HepG2 (cell line): ENCODE data around the gene ITIH3.

Experiments
- FOXA1 ChIP-seq, 2 experiments: fragments of 450-650 bp in 1 of 2; sonication (generic) in 1 of 2; formaldehyde crosslinking in 1 of 2; IDR thresholded peaks; 2 replicates each; pipeline versions ENCODE4 v1.4.0 to v1.6.1; 2016 to 2020; ENCODE audit warnings: missing genetic modification reagents in 1 of 2
- GATAD2A ChIP-seq: IDR thresholded peaks from 2 replicates; pipeline ENCODE4 v1.6.1; 2016
- JUN ChIP-seq: sonication (generic); formaldehyde crosslinking; IDR thresholded peaks from 2 replicates; pipeline ENCODE4 v1.4.0; 2020; ENCODE audit warnings: mild to moderate bottlenecking, missing genetic modification reagents
- KLF13 ChIP-seq: sonication (generic); formaldehyde crosslinking; IDR thresholded peaks from 2 replicates; pipeline ENCODE4 v1.4.0; 2020; ENCODE audit warnings: mild to moderate bottlenecking, missing genetic modification reagents
- MAFG ChIP-seq: sonication (generic); formaldehyde crosslinking; IDR thresholded peaks from 2 replicates; pipeline ENCODE4 v1.5.1; 2020; ENCODE audit warnings: mild to moderate bottlenecking, missing genetic modification reagents
- NBN ChIP-seq: fragments of 450-650 bp; conservative IDR thresholded peaks from 2 replicates; pipeline ENCODE4 v1.6.1; 2017
- NPAS2 ChIP-seq: sonication (generic); formaldehyde crosslinking; IDR thresholded peaks from 2 replicates; pipeline ENCODE4 v1.8.0; 2022; ENCODE audit warnings: mild to moderate bottlenecking, missing genetic modification reagents, borderline replicate concordance
- PRPF4 ChIP-seq: fragments of 200-400 bp; formaldehyde crosslinking; IDR thresholded peaks from 2 replicates; pipeline ENCODE4 v1.6.1; 2016; ENCODE audit warnings: low read length, low read depth; ENCODE audit not compliant: poor library complexity, severe bottlenecking
- SIN3A ChIP-seq: IDR thresholded peaks from 2 replicates; pipeline ENCODE4 v1.6.1; 2011; ENCODE audit warnings: low read depth, mild to moderate bottlenecking, control low read depth, low read length, borderline replicate concordance
- TF ChIP-seq, protein P1 (sequence below): sonication (generic); formaldehyde crosslinking; IDR thresholded peaks from 2 replicates; pipeline ENCODE4 v1.4.0; 2020; ENCODE audit warnings: missing genetic modification reagents
- TF ChIP-seq, protein P2 (sequence below), 2 experiments: IDR thresholded peaks; 2 replicates each; pipeline ENCODE4 v1.6.1; 2011 to 2012; ENCODE audit warnings: low read length in 2 of 2, borderline replicate concordance in 1 of 2, low read depth in 1 of 2, mild to moderate bottlenecking in 1 of 2, moderate library complexity in 1 of 2
- TF ChIP-seq, protein P3 (sequence below): IDR thresholded peaks from 2 replicates; pipeline ENCODE4 v1.6.1; 2012; ENCODE audit warnings: low read length, improper control_type of control experiment

DNA sequence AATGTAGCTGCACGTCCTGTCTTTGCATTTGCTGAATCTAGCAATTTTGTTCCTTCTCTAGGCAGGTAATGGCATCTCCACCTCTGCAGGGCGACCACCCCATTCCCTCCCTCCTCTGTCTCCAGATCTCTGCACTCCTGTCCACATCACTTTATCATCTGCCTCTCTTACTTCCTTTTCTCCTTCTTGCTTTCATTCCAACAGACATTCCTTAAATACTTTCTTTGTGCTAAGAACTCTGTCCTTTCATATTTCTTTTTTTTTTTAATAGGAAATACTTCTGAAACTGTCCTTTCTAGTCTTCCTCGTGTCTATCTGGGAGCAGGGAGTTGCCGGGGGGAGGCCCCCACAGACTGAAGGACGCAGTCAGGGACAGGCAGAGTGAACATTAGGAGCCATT is 7.2 kb downstream of the ITIH3 start:
- TF ChIP-seq, protein P1, sequence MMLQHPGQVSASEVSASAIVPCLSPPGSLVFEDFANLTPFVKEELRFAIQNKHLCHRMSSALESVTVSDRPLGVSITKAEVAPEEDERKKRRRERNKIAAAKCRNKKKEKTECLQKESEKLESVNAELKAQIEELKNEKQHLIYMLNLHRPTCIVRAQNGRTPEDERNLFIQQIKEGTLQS (CRISPR knock-in tag) = no peak
- TF ChIP-seq KLF13 (CRISPR knock-in tag) (no peak), MAFG (CRISPR knock-in tag) (no peak), SIN3A (no peak), JUN (no peak), PRPF4 (no peak), GATAD2A (CRISPR knock-in tag) (no peak), FOXA1 (IDR thresholded peaks at IDR 0.05) (no peak), FOXA1 (CRISPR knock-in tag; IDR thresholded peaks at IDR 0.05) (no peak), NBN (no peak), NPAS2 (CRISPR knock-in tag) (no peak)
- TF ChIP-seq, protein P2, sequence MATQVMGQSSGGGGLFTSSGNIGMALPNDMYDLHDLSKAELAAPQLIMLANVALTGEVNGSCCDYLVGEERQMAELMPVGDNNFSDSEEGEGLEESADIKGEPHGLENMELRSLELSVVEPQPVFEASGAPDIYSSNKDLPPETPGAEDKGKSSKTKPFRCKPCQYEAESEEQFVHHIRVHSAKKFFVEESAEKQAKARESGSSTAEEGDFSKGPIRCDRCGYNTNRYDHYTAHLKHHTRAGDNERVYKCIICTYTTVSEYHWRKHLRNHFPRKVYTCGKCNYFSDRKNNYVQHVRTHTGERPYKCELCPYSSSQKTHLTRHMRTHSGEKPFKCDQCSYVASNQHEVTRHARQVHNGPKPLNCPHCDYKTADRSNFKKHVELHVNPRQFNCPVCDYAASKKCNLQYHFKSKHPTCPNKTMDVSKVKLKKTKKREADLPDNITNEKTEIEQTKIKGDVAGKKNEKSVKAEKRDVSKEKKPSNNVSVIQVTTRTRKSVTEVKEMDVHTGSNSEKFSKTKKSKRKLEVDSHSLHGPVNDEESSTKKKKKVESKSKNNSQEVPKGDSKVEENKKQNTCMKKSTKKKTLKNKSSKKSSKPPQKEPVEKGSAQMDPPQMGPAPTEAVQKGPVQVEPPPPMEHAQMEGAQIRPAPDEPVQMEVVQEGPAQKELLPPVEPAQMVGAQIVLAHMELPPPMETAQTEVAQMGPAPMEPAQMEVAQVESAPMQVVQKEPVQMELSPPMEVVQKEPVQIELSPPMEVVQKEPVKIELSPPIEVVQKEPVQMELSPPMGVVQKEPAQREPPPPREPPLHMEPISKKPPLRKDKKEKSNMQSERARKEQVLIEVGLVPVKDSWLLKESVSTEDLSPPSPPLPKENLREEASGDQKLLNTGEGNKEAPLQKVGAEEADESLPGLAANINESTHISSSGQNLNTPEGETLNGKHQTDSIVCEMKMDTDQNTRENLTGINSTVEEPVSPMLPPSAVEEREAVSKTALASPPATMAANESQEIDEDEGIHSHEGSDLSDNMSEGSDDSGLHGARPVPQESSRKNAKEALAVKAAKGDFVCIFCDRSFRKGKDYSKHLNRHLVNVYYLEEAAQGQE (IDR thresholded peaks at IDR 0.05; ENCODE audit: borderline replicate concordance in 1 of 2, low read depth in 1 of 2, low read length in 2 of 2) = no peak
- TF ChIP-seq, protein P3, sequence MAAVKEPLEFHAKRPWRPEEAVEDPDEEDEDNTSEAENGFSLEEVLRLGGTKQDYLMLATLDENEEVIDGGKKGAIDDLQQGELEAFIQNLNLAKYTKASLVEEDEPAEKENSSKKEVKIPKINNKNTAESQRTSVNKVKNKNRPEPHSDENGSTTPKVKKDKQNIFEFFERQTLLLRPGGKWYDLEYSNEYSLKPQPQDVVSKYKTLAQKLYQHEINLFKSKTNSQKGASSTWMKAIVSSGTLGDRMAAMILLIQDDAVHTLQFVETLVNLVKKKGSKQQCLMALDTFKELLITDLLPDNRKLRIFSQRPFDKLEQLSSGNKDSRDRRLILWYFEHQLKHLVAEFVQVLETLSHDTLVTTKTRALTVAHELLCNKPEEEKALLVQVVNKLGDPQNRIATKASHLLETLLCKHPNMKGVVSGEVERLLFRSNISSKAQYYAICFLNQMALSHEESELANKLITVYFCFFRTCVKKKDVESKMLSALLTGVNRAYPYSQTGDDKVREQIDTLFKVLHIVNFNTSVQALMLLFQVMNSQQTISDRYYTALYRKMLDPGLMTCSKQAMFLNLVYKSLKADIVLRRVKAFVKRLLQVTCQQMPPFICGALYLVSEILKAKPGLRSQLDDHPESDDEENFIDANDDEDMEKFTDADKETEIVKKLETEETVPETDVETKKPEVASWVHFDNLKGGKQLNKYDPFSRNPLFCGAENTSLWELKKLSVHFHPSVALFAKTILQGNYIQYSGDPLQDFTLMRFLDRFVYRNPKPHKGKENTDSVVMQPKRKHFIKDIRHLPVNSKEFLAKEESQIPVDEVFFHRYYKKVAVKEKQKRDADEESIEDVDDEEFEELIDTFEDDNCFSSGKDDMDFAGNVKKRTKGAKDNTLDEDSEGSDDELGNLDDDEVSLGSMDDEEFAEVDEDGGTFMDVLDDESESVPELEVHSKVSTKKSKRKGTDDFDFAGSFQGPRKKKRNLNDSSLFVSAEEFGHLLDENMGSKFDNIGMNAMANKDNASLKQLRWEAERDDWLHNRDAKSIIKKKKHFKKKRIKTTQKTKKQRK = no peak
